NCI-H526 treated with DMSO at 0.1 percent for 48 hours (cell line): ENCODE data around the gene NKX2-1.
"Not testable (repeated sequence)": the region's sequence is repeated elsewhere in the genome, so short reads cannot be mapped to it uniquely, and the experiment has no call there.

ENCODE experiments used
- DNase-seq: peaks from one replicate; lab custom pipeline; 2025; lab: John Stamatoyannopoulos, UW

NKX2-1 gene

GRCh38 chr14:36505181-36505815 is 14.7 kb downstream of the NKX2-1 start:
- DNase-seq = no peak

DNA sequence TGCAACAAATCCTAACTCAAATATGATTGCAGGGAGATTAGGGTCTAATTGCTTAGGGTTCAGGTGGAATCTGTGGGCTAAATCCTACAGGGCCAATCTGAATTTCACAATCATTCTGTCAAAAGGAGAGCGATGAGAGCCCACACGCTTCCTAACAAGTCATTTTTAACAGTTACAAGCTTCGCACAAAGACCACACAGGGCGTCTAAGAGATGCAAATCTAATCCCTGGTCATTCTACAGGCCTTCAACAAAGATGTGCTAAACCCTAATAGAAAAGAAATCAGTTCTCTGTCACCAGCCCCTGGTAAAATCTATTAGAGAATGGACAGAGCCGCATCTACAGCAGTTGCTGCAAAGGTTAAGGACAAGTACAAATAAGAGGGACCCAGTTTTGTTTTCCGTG is 15.3 kb downstream of the NKX2-1 start:
- no peak for DNase-seq

DNA sequence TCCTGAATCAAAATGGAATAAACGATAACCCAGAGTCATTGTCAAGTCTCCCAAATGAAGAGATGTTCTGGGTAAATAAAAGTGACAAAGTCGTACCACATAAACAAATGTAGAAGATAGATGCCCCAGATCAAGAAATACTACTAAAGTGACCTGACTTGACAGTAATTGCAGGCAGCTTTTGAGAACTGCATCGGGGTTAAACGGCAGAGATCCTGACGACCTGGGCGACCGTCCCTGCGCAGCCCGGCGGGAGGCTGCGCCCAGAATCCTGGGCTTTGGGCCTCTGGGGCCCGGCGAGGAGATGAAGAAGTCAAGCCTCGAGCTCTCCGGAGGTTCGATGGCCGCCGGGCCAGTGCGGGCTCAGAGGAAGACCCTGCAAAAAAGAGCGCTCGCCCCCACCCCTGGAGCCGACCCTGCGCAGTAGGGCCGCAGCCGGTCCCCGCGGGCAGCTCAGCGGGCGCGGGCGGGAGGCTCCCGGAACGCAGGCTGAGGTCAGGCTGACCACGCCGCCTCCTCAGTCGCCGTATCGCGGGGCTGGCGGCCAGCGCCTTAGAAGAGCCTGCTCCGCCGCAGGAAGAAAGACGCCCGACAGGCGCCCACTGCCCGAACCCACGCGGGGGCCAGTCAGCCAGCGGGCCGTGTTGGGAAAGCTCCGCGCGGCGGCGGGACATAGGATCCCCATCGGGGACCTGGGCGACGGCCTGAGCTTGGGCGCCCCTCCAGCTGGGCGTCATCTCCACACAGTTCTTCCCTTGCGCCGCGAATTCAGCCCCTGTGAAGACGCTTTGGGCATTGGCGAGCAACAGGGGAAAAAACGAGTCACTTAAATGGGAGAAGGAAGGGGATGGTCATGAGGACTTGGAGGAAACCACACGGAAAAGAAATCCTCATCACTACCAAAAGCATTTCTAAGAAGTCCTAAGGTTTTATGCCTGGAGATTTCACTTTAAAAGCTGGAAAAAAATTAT is 16.0 kb downstream of the NKX2-1 start:
- DNase-seq = no peak

GRCh38 chr14:36502558-36503508 is 17.2 kb downstream of the NKX2-1 start:
- no peak for DNase-seq

DNA sequence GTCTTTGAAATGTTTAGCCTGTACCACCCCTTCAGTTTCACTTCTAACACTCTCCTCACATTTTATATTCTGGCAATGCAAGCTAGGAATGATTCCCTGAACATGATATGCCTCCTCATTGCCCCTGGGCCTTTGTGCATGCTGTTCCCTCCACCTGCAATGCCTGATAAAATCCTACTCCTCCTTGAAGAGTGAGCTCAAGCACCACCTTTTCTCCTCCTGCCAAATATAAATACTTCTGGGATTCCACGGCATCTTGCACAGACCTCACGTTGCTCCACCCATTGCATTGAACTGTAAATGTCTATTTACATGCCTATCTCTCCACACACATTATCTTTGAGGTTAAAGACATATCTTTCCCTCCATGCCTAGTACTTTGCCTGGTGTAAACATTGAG is 21.1 kb downstream of the NKX2-1 start:
- DNase-seq = no peak

GRCh38 chr14:36496346-36496745 is 23.7 kb downstream of the NKX2-1 start:
- DNase-seq = no peak

DNA sequence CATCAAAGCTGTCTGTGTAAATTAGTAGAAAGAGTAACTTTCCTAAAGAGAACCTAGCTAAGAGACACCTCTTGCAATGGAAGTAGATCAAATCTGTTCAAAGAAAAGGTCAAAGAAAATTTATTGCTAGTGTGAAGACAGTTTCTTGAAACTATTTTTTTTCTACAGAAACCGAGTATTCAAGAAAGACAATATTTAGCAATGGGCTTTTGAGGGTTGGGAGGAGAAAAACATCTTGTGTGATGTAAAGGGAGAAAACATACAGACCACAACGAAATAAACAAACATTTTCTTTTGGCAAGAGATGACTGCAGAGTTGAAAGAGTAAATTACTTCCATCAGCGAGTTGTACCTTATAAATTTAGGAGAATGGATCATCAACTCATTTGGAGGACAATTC is 24.4 kb downstream of the NKX2-1 start:
- DNase-seq = no peak

- no peak for DNase-seq
Observed at GRCh38 chr14:36493761-36494160, 26.3 kb downstream of the NKX2-1 start.

GRCh38 chr14:36485773-36486172 is 34.3 kb downstream of the NKX2-1 start:
- DNase-seq = no peak

GRCh38 chr14:36479344-36479743 is 40.7 kb downstream of the NKX2-1 start:
- DNase-seq = no peak

- DNase-seq = no peak
Observed at GRCh38 chr14:36478782-36479181, 41.2 kb downstream of the NKX2-1 start.

- DNase-seq = no peak
Observed at GRCh38 chr14:36477266-36477665, 42.8 kb downstream of the NKX2-1 start.

DNA sequence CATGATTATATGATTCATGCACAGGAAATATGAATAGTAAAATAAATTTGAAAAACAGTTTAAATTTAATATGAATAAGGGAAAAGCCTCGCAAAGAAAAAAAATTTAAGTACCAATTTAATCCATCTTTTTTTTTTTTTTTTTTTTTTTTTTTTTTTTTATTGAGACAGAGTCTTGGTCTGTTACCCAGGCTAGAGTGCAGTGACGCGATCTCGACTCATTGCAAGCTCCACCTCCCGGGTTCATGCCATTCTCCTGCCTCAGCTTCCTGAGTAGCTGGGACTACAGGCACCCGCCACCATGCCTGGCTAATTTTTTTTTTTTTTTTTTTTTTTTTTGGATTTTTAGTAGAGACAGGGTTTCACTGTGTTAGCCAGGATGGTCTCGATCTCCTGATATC is 44.0 kb downstream of the NKX2-1 start:
- DNase-seq = not testable (repeated sequence)

- no peak for DNase-seq
Observed at GRCh38 chr14:36474593-36474992, 45.4 kb downstream of the NKX2-1 start.

GRCh38 chr14:36471431-36471830 is 48.6 kb downstream of the NKX2-1 start:
- no peak for DNase-seq

DNA sequence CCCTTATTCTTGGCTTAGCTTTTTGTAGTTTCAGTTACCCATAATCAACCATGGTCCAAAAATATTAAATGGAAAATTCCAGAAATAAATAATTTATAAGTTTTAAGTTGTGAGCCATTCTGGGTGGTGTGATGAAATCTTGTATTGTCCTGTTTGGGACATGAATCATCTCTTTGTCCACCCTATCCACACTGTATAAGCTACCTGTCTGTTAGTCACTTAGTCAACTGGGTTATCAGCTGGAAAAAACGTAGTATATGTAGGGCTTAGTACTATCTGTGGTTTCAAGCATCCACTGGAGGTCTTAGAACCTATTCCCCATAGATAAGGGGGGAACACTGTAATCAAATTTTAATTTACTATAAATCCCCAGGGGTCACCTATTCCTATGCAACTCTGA is 52.7 kb downstream of the NKX2-1 start:
- DNase-seq = no peak
